IMR-90 (cell line): ENCODE measurements around the gene SLC30A10. TPM values are rescaled to one million over a fixed set of nuclear protein-coding genes. Genes with fewer than 3 reads are reported as not detected.

Source experiments
- ATAC-seq: fragments of 200-7000 bp; cut with Tn5 transposase; 2 replicates; pipeline ENCODE4 v1.9.1; 2020; ENCODE audit warnings: low read depth, mild to moderate bottlenecking, moderate library complexity
- BruUV-seq: library from RNA; stranded (reverse); fragments of 400-500 nt; replicated peaks from 2 replicates; lab custom pipeline; 2021; lab: Mats Ljungman, UMichigan
- CTCF ChIA-PET: fragments of 300-600 bp; formaldehyde crosslinking; extraction: SDS; loops from one replicate; lab custom pipeline; 2021; ENCODE audit warnings: antibody characterized with exemption; lab: Yijun Ruan, JAX
- POLR2A ChIA-PET: fragments of 300-600 bp; sonication (Branson Sonifier 250); formaldehyde crosslinking; loops from one replicate; lab custom pipeline; 2022; ENCODE audit warnings: antibody characterized with exemption; ENCODE audit not compliant: unreplicated experiment; lab: Charles Lee
- DNase-seq: peaks from one replicate; pipeline ENCODE4 v3.0.0; 2013
- H2AFZ ChIP-seq: replicated peaks from 2 replicates; pipeline ENCODE3; 2013; ENCODE audit warnings: low read length, mild to moderate bottlenecking; ENCODE audit not compliant: poor library complexity
- H2AK5ac ChIP-seq: 2 replicates; pipeline ENCODE4 v1.6.1; 2013; ENCODE audit warnings: low read depth, low read length, inconsistent platforms
- H2AK9ac ChIP-seq: replicated peaks from 2 replicates; pipeline ENCODE3; 2013; ENCODE audit warnings: mild to moderate bottlenecking, low read depth, low read length, moderate library complexity; ENCODE audit not compliant: poor library complexity
- H2BK120ac ChIP-seq: 2 replicates; pipeline ENCODE4 v1.6.1; 2013; ENCODE audit warnings: low read depth, low read length, inconsistent platforms
- H2BK15ac ChIP-seq: 3 replicates; pipeline ENCODE4 v1.6.1; 2013; ENCODE audit warnings: low read depth, low read length, inconsistent platforms
- H2BK20ac ChIP-seq: 2 replicates; pipeline ENCODE4 v1.6.1; 2013; ENCODE audit warnings: low read depth, mild to moderate bottlenecking, inconsistent platforms, low read length, moderate library complexity
- H2BK5ac ChIP-seq: 2 replicates; pipeline ENCODE4 v1.6.1; 2013; ENCODE audit warnings: mild to moderate bottlenecking, low read depth, low read length, inconsistent platforms; ENCODE audit not compliant: poor library complexity, severe bottlenecking
- H3K14ac ChIP-seq: replicated peaks from 2 replicates; pipeline ENCODE4 v1.6.1; 2013; ENCODE audit warnings: low read depth, low read length, inconsistent platforms
- H3K18ac ChIP-seq: 2 replicates; pipeline ENCODE4 v1.6.1; 2013; ENCODE audit warnings: low read depth, low read length, control low read depth
- H3K23ac ChIP-seq: 2 replicates; pipeline ENCODE4 v1.6.1; 2013; ENCODE audit warnings: low read depth, low read length, inconsistent platforms
- H3K27ac ChIP-seq: 2 replicates; pipeline ENCODE4 v1.5.1; 2013; ENCODE audit warnings: mild to moderate bottlenecking, control low read depth, low read length; ENCODE audit not compliant: insufficient read depth
- H3K27me3 ChIP-seq: 2 replicates; pipeline ENCODE4 v1.6.1; 2013; ENCODE audit warnings: low read length; ENCODE audit not compliant: control insufficient read depth, insufficient read depth
- H3K36me3 ChIP-seq: 2 replicates; pipeline ENCODE4 v1.6.1; 2013; ENCODE audit warnings: low read length, mixed read lengths; ENCODE audit not compliant: control insufficient read depth, insufficient read depth
- H3K4ac ChIP-seq: 2 replicates; pipeline ENCODE4 v1.6.1; 2013; ENCODE audit warnings: low read depth, low read length, inconsistent platforms
- H3K4me1 ChIP-seq: 2 replicates; pipeline ENCODE4 v1.6.1; 2013; ENCODE audit warnings: low read length, mixed read lengths; ENCODE audit not compliant: control insufficient read depth, insufficient read depth
- H3K4me2 ChIP-seq: 2 replicates; pipeline ENCODE4 v1.6.1; 2013; ENCODE audit warnings: low read depth, mild to moderate bottlenecking, control low read depth, low read length, moderate library complexity
- H3K4me3 ChIP-seq: 2 replicates; pipeline ENCODE4 v1.5.1; 2013; ENCODE audit warnings: low read depth, mild to moderate bottlenecking, control low read depth, low read length, moderate library complexity; ENCODE audit not compliant: insufficient read depth
- H3K56ac ChIP-seq: 2 replicates; pipeline ENCODE4 v1.6.1; 2013; ENCODE audit warnings: low read length, inconsistent platforms; ENCODE audit not compliant: insufficient read depth; ENCODE audit errors: extremely low read depth
- H3K79me1 ChIP-seq, 2 experiments: 2 replicates each; pipeline ENCODE4 v1.6.1; 2013; ENCODE audit warnings: low read length in 2 of 2, inconsistent platforms in 1 of 2, low read depth in 1 of 2
- H3K9ac ChIP-seq: 2 replicates; pipeline ENCODE4 v1.6.1; 2013; ENCODE audit warnings: low read depth, low read length, control low read depth
- H3K9me1 ChIP-seq: 2 replicates; pipeline ENCODE4 v1.6.1; 2013; ENCODE audit warnings: low read length, inconsistent platforms; ENCODE audit not compliant: insufficient read depth
- H3K9me3 ChIP-seq: 2 replicates; pipeline ENCODE4 v1.6.1; 2013; ENCODE audit warnings: low read length; ENCODE audit not compliant: control insufficient read depth, insufficient read depth
- H4K20me1 ChIP-seq: 2 replicates; pipeline ENCODE4 v1.6.1; 2013; ENCODE audit warnings: low read length, inconsistent platforms; ENCODE audit not compliant: insufficient read depth
- H4K5ac ChIP-seq: 2 replicates; pipeline ENCODE4 v1.6.1; 2013; ENCODE audit warnings: mild to moderate bottlenecking, low read depth, low read length, control low read depth
- H4K8ac ChIP-seq, 2 experiments: 2 replicates each; pipeline ENCODE4 v1.6.1; 2013; ENCODE audit warnings: low read depth in 2 of 2, low read length in 2 of 2, control low read depth in 1 of 2, inconsistent platforms in 1 of 2
- H4K91ac ChIP-seq: 2 replicates; pipeline ENCODE4 v1.6.1; 2013; ENCODE audit warnings: low read depth, low read length, inconsistent platforms; ENCODE audit not compliant: insufficient read depth
- BHLHE40 ChIP-seq: fragments of 150-350 bp; IDR thresholded peaks from 2 replicates; pipeline ENCODE4 v1.6.1; 2016; ENCODE audit warnings: mild to moderate bottlenecking, low read depth, low read length
- CEBPB ChIP-seq: IDR thresholded peaks from 2 replicates; pipeline ENCODE4 v1.6.1; 2012; ENCODE audit warnings: low read depth, low read length, improper control_type of control experiment
- CHD1 ChIP-seq: IDR thresholded peaks from 2 replicates; pipeline ENCODE4 v1.6.1; 2012; ENCODE audit warnings: low read depth, low read length, improper control_type of control experiment
- ELK1 ChIP-seq: fragments of 150-350 bp; IDR thresholded peaks from 2 replicates; pipeline ENCODE4 v1.6.1; 2016; ENCODE audit warnings: low read depth, mild to moderate bottlenecking, low read length, moderate library complexity, borderline replicate concordance
- FOS ChIP-seq: fragments of 150-350 bp; IDR thresholded peaks from 2 replicates; pipeline ENCODE4 v1.6.1; 2016; ENCODE audit warnings: low read depth, low read length
- MAFK ChIP-seq: IDR thresholded peaks from 2 replicates; pipeline ENCODE4 v1.6.1; 2012; ENCODE audit warnings: low read depth, low read length, improper control_type of control experiment
- MAZ ChIP-seq: IDR thresholded peaks from 2 replicates; pipeline ENCODE4 v1.6.1; 2012; ENCODE audit warnings: low read depth, mild to moderate bottlenecking, low read length, improper control_type of control experiment, moderate library complexity, borderline replicate concordance
- MXI1 ChIP-seq: IDR thresholded peaks from 2 replicates; pipeline ENCODE4 v1.6.1; 2012; ENCODE audit warnings: low read depth, mild to moderate bottlenecking, low read length, moderate library complexity, borderline replicate concordance
- NFE2L2 ChIP-seq: fragments of 150-350 bp; IDR thresholded peaks from 2 replicates; pipeline ENCODE4 v1.6.1; 2016; ENCODE audit warnings: low read depth, mild to moderate bottlenecking, low read length
- POLR2A ChIP-seq: IDR thresholded peaks from 2 replicates; pipeline ENCODE4 v1.6.1; 2012; ENCODE audit warnings: mild to moderate bottlenecking, low read depth, low read length
- RAD21 ChIP-seq: IDR thresholded peaks from 2 replicates; pipeline ENCODE4 v1.6.1; 2012; ENCODE audit warnings: low read length, improper control_type of control experiment
- RCOR1 ChIP-seq: IDR thresholded peaks from 2 replicates; pipeline ENCODE4 v1.6.1; 2012; ENCODE audit warnings: mild to moderate bottlenecking, low read length, improper control_type of control experiment; ENCODE audit not compliant: insufficient replicate concordance
- RFX5 ChIP-seq: IDR thresholded peaks from 2 replicates; pipeline ENCODE4 v1.8.0; 2012; ENCODE audit warnings: low read depth, mild to moderate bottlenecking, low read length, moderate library complexity
- SMC3 ChIP-seq: fragments of 150-350 bp; IDR thresholded peaks from 2 replicates; pipeline ENCODE4 v1.6.1; 2016; ENCODE audit warnings: low read depth, mild to moderate bottlenecking, antibody characterized with exemption, low read length, moderate library complexity
- WGBS, 2 experiments: methylation state at CpG; one replicate each; pipeline versions ENCODE4 v1.1.5 to v1.1.7; 2013; ENCODE audit warnings: missing lambda C conversion rate in 2 of 2; ENCODE audit not compliant: insufficient read length in 1 of 2; ENCODE audit errors: extremely low coverage in 2 of 2; 5-methylcytosine and 5-hydroxymethylcytosine counted together
- dilution Hi-C: fragments of 300-500 bp; cut with HindIII; formaldehyde crosslinking; loops from one replicate; pipeline ENCODE4 v1.14.3; 2018; ENCODE audit warnings: low sequenced_read_pairs; ENCODE audit not compliant: unreplicated experiment
- in situ Hi-C: fragments of 300-500 bp; cut with MboI; formaldehyde crosslinking; loops from 3 replicates; pipeline ENCODE4 v1.14.3; 2019; ENCODE audit warnings: low sequenced_read_pairs, inconsistent platforms, mixed read lengths
- intact Hi-C: fragments of 100-400 bp; cut with micrococcal nuclease; formaldehyde crosslinking; loops from 2 replicates; pipeline ENCODE4 v1.10.0; 2022
- polyA plus RNA-seq, 3 experiments: library from polyadenylated mRNA; depleted of rRNA; stranded (reverse); fragments of >200 nt; gene quantifications; 2 replicates each; pipeline ENCODE4 v1.2.3, GENCODE V29; 2012; ENCODE audit warnings: low replicate concordance in 1 of 3
- total RNA-seq: library from RNA; depleted of rRNA; stranded (reverse); fragments of >200 nt; gene quantifications from 2 replicates; pipeline ENCODE4 v1.2.3, GENCODE V29; 2012
- TF ChIP-seq, protein P1 (sequence below): conservative IDR thresholded peaks from 2 replicates; pipeline ENCODE4 v1.5.1; 2012; ENCODE audit warnings: mild to moderate bottlenecking, low read depth, low read length, improper control_type of control experiment
- TF ChIP-seq, protein P2 (sequence below): fragments of 150-350 bp; IDR thresholded peaks from 2 replicates; pipeline ENCODE4 v1.6.1; 2017; ENCODE audit warnings: mild to moderate bottlenecking, antibody characterized with exemption, low read length, low read depth

SLC30A10 gene
- total and polyA plus RNA-seq, 2 of the 4 experiments (the other 2 are of a cell fraction), result not detected

DNA sequence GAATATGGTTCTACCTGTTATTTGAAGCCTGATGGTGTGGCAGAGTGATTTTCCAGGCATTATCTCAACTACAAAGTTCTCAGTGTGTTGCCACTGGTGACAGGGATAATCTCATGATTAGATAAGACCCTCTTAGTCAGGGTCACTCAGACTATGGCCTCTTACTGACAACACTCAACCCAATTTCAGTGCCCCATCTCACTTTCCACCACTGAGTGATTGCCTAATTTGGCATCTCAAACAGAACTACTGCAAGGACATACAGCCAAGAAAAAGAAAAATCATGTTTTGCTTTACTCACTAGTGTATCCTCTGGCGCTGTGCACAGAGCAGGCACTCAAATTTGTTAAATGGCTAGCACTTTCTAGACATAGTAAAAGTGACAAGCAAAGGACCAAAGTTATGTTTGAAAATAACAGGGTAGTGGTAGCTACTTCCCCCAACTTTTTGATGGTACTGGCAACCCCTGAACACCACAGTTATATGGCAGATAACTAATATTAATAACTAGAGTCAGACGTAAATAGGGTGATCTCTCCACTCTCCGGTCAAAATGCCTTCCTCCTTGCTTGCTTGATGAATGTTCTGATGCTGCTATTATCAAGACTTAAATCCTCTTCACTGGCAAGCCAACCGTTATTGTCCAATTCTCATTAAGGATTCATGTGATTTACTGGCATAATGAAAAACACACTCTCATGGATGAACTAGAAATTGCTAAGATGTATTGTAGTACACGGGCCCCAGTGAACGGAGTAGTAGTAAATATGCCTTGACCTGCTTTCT lies 37.1 kb upstream of the SLC30A10 start:
- no peak overlapping the region for H3K4ac ChIP-seq
- H3K9me1 ChIP-seq, result no peaks in the 10 kb centered on the region
- no peak overlapping the region for H2AK5ac ChIP-seq
- intact Hi-C loops, result no loop called here
- H2AFZ ChIP-seq, result no peak overlapping the region
- H2AK9ac ChIP-seq, result peak overlapping the region; percentile 68
- no peak overlapping the region for H4K91ac ChIP-seq
- H2BK20ac ChIP-seq, result no peak overlapping the region
- H3K27me3 ChIP-seq, result no peaks in the 10 kb centered on the region
- ATAC-seq (no peak), DNase-seq (no peak)
- H3K23ac ChIP-seq, result no peak overlapping the region
- no peak overlapping the region for H4K8ac ChIP-seq
- H3K56ac ChIP-seq, result no peak overlapping the region
- ChIA-PET CTCF (no interaction called here), POLR2A (no interaction called here)
- H2BK5ac ChIP-seq, result no peak overlapping the region
- H3K4me2 ChIP-seq, result no peak overlapping the region
- H3K9ac ChIP-seq, result no peak overlapping the region
- no peak overlapping the region for H3K27ac ChIP-seq
- no TSS peak for BruUV-seq
- no peaks in the 10 kb centered on the region for H4K20me1 ChIP-seq
- H3K4me1 ChIP-seq, result no peaks in the 10 kb centered on the region
- dilution Hi-C loops, result no loop called here
- in situ Hi-C loops, result no loop called here
- peaks cover 6% of the 10 kb centered on the region for H3K36me3 ChIP-seq
- no peak overlapping the region for H3K14ac ChIP-seq
- TF ChIP-seq BHLHE40, result no peak
- TF ChIP-seq ELK1, result no peak
- TF ChIP-seq, protein P1, sequence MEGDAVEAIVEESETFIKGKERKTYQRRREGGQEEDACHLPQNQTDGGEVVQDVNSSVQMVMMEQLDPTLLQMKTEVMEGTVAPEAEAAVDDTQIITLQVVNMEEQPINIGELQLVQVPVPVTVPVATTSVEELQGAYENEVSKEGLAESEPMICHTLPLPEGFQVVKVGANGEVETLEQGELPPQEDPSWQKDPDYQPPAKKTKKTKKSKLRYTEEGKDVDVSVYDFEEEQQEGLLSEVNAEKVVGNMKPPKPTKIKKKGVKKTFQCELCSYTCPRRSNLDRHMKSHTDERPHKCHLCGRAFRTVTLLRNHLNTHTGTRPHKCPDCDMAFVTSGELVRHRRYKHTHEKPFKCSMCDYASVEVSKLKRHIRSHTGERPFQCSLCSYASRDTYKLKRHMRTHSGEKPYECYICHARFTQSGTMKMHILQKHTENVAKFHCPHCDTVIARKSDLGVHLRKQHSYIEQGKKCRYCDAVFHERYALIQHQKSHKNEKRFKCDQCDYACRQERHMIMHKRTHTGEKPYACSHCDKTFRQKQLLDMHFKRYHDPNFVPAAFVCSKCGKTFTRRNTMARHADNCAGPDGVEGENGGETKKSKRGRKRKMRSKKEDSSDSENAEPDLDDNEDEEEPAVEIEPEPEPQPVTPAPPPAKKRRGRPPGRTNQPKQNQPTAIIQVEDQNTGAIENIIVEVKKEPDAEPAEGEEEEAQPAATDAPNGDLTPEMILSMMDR, result no peak
- TF ChIP-seq RCOR1, result no peak
- TF ChIP-seq POLR2A, result no peak
- no peak for TF ChIP-seq MXI1
- no peak for TF ChIP-seq RFX5
- no peak for TF ChIP-seq MAFK
- no peak for TF ChIP-seq NFE2L2
- TF ChIP-seq SMC3, result no peak
- no peak for TF ChIP-seq FOS
- no peak for TF ChIP-seq CHD1
- TF ChIP-seq, protein P2, sequence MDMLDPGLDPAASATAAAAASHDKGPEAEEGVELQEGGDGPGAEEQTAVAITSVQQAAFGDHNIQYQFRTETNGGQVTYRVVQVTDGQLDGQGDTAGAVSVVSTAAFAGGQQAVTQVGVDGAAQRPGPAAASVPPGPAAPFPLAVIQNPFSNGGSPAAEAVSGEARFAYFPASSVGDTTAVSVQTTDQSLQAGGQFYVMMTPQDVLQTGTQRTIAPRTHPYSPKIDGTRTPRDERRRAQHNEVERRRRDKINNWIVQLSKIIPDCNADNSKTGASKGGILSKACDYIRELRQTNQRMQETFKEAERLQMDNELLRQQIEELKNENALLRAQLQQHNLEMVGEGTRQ, result no peak
- TF ChIP-seq CEBPB, result no peak
- no peak for TF ChIP-seq RAD21
- no peak for TF ChIP-seq MAZ
- no CpG with 5 or more reads among the region's 6 CpGs for WGBS, 2 experiments
- no peak overlapping the region for H4K5ac ChIP-seq
- no peaks in the 10 kb centered on the region for H3K9me3 ChIP-seq
- H2BK120ac ChIP-seq, result no peak overlapping the region
- H3K79me1 ChIP-seq, result no peaks in the 10 kb centered on the region
- H2BK15ac ChIP-seq, result no peak overlapping the region
- H3K18ac ChIP-seq, result no peak overlapping the region
- H3K4me3 ChIP-seq, result no peak overlapping the region
